GM23248 (cell line): ENCODE measurements around the gene CIAPIN1. TPM values are rescaled to one million over a fixed set of nuclear protein-coding genes. Genes with fewer than 3 reads are reported as not detected.

Experiments used
- DNase-seq: peaks from one replicate; pipeline ENCODE4 v3.0.0-alpha.2; 2015
- H2AFZ ChIP-seq: fragments of 200-600 bp; sonication (generic); 2 replicates; pipeline ENCODE4 v1.6.1; 2016; ENCODE audit warnings: antibody characterized with exemption
- H3F3A ChIP-seq: fragments of 200-600 bp; sonication (generic); 2 replicates; pipeline ENCODE4 v1.6.1; 2016; ENCODE audit warnings: mild to moderate bottlenecking, antibody characterized with exemption, mixed run types; ENCODE audit not compliant: insufficient read depth
- H3K27ac ChIP-seq: fragments of 200-600 bp; sonication (generic); 2 replicates; pipeline ENCODE4 v1.5.1; 2016; ENCODE audit warnings: mild to moderate bottlenecking
- H3K27me3 ChIP-seq: fragments of 200-600 bp; sonication (generic); replicated peaks from 2 replicates; pipeline ENCODE4 v1.6.1; 2016; ENCODE audit warnings: mild to moderate bottlenecking; ENCODE audit not compliant: insufficient read depth
- H3K36me3 ChIP-seq: fragments of 200-600 bp; sonication (generic); 2 replicates; pipeline ENCODE4 v1.6.1; 2016; ENCODE audit warnings: low read depth, mild to moderate bottlenecking
- H3K4me1 ChIP-seq: fragments of 200-600 bp; sonication (generic); 2 replicates; pipeline ENCODE4 v1.6.1; 2016; ENCODE audit warnings: mild to moderate bottlenecking; ENCODE audit not compliant: insufficient read depth
- H3K4me2 ChIP-seq: fragments of 200-600 bp; sonication (generic); one replicate; pipeline ENCODE4 v1.6.1; 2016; ENCODE audit warnings: mild to moderate bottlenecking; ENCODE audit not compliant: unreplicated experiment
- H3K4me3 ChIP-seq: fragments of 200-600 bp; sonication (generic); 2 replicates; pipeline ENCODE4 v1.5.1; 2016; ENCODE audit warnings: mild to moderate bottlenecking
- H3K79me2 ChIP-seq: fragments of 200-600 bp; sonication (generic); 2 replicates; pipeline ENCODE4 v1.6.1; 2016; ENCODE audit warnings: mild to moderate bottlenecking; ENCODE audit not compliant: insufficient read depth
- H3K9ac ChIP-seq: fragments of 200-600 bp; sonication (generic); 2 replicates; pipeline ENCODE4 v1.6.1; 2016; ENCODE audit warnings: mild to moderate bottlenecking
- H3K9me2 ChIP-seq: fragments of 200-600 bp; sonication (generic); 2 replicates; pipeline ENCODE4 v1.6.1; 2016; ENCODE audit warnings: mixed run types, mild to moderate bottlenecking, moderate library complexity; ENCODE audit not compliant: insufficient read depth
- H3K9me3 ChIP-seq: fragments of 200-600 bp; sonication (generic); one replicate; pipeline ENCODE4 v1.6.1; 2017; ENCODE audit warnings: low read depth
- H4K20me1 ChIP-seq: fragments of 200-600 bp; sonication (generic); 2 replicates; pipeline ENCODE4 v1.6.0; 2016; ENCODE audit not compliant: insufficient read depth
- EZH2 ChIP-seq: fragments of 200-600 bp; sonication (generic); IDR thresholded peaks from 2 replicates; pipeline ENCODE4 v1.6.1; 2018; ENCODE audit warnings: antibody characterized with exemption, mild to moderate bottlenecking; ENCODE audit not compliant: insufficient read depth, poor library complexity, severe bottlenecking
- EZH2phosphoT487 ChIP-seq: fragments of 200-600 bp; sonication (generic); IDR thresholded peaks from 2 replicates; pipeline ENCODE4 v1.6.1; 2018; ENCODE audit warnings: antibody characterized with exemption, moderate library complexity, mild to moderate bottlenecking, low read depth; ENCODE audit not compliant: insufficient read depth
- WGBS, 2 experiments: methylation state at CpG; one replicate each; pipeline ENCODE4 v1.1.6; 2015 to 2017; ENCODE audit warnings: low lambda C conversion rate in 2 of 2, low coverage in 1 of 2; ENCODE audit errors: missing lambda C conversion rate in 2 of 2; 5-methylcytosine and 5-hydroxymethylcytosine counted together
- in situ Hi-C: fragments of 300-500 bp; cut with MboI; formaldehyde crosslinking; loops from 2 replicates; pipeline ENCODE4 v1.15.0; 2020
- polyA plus RNA-seq: library from polyadenylated mRNA; unstranded; fragments of >200 nt; fragmentation: Nextera tagmentation; extraction: Ambion mirVana; gene quantifications from 2 replicates; pipeline ENCODE4 v1.2.1, GENCODE V29; 2016
- total RNA-seq: library from RNA; depleted of rRNA; stranded (reverse); fragments of >200 nt; shearing (Covaris generic); gene quantifications from 2 replicates; pipeline ENCODE4 v1.2.3, GENCODE V29; 2014

The CIAPIN1 gene
- total and polyA plus RNA-seq, 2 experiments from 2014 or later = 35.7 to 45.1 TPM

- Histone ChIP-seq H3K9me2 (no peaks in the 10 kb centered on the region), H2AFZ (no peak overlapping the region), H3K79me2 (no peaks in the 10 kb centered on the region), H3K27ac (no peak overlapping the region), H3K4me3 (no peak overlapping the region), H3F3A (peaks cover 9% of the 10 kb centered on the region; the same call in 1 of the 2 replicates), H4K20me1 (no peaks in the 10 kb centered on the region), H3K4me2 (no peak overlapping the region), H3K9ac (no peak overlapping the region), H3K36me3 (peaks cover 16% of the 10 kb centered on the region), H3K4me1 (peaks cover 6% of the 10 kb centered on the region; the same call in 1 of the 2 replicates), H3K9me3 (no peaks in the 10 kb centered on the region), H3K27me3 (no peaks in the 10 kb centered on the region)
- no peak for TF ChIP-seq EZH2
- no peak for TF ChIP-seq EZH2phosphoT487
- WGBS, 2 experiments = 88 to 93% methylated on average over 7 of the region's 7 CpGs
- in situ Hi-C loops = no loop called here
- no peak for DNase-seq
Observed at GRCh38 chr16:57426356-57426755, 20.8 kb downstream of the CIAPIN1 start.

DNA sequence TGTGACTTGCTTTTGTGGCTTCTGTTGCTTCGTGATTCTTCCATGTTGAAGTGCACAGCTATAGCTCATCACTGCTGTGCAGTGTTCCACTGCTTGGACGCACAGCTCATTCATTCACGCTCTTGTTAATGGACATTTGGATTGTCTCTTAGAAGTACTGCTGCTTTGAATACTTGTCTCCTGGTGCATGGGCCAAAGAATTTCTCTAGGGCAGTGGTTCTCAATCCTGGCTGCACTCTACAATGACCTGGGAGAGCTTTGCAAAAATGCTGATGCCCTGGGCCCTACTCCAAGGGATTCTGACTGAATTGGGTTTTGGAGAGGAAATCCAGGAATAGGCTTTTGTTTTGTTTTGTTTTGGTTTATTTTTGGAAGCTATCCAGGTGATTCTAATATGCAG is 22.6 kb downstream of the CIAPIN1 start:
- H3K27ac ChIP-seq = no peak overlapping the region
- TF ChIP-seq EZH2phosphoT487 (no peak), EZH2 (no peak)
- no peaks in the 10 kb centered on the region; the same call in 1 of the 2 replicates for H3K36me3 ChIP-seq
- no peak for DNase-seq
- H3F3A ChIP-seq = peaks cover 9% of the 10 kb centered on the region; the same call in 1 of the 2 replicates
- 38 to 40% methylated on average over 3 of the region's 3 CpGs for WGBS, 2 experiments
- no peaks in the 10 kb centered on the region for H3K9me3 ChIP-seq
- in situ Hi-C loops = no loop called here
- no peak overlapping the region for H3K4me3 ChIP-seq
- no peak overlapping the region for H2AFZ ChIP-seq
- no peak overlapping the region for H3K4me2 ChIP-seq
- no peaks in the 10 kb centered on the region for H3K79me2 ChIP-seq
- H3K4me1 ChIP-seq = peaks cover 6% of the 10 kb centered on the region; the same call in 1 of the 2 replicates
- H3K27me3 ChIP-seq = no peaks in the 10 kb centered on the region
- no peaks in the 10 kb centered on the region for H4K20me1 ChIP-seq
- H3K9me2 ChIP-seq = no peaks in the 10 kb centered on the region
- H3K9ac ChIP-seq = no peak overlapping the region

DNA sequence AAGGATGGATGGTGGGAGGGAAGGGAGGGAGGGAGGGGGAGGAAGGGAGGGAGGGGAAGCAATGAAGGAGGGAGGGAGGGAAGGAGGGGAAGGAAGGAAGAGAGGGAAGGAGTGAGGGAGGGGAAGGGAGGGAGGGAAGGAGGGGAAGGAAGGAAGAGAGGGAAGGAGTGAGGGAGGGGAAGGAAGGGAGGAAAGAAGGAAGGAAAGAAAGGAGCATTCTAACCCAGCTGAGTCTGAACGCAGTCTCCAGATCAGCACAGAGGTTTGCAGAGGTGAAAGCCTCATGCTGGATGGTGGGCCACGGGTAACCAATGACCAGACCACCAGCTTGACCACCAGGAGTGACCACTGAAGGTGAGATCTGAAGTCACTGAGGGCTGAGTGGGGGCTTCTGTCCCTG is 24.0 kb downstream of the CIAPIN1 start:
- no peak overlapping the region for H3K27ac ChIP-seq
- H3K36me3 ChIP-seq = no peaks in the 10 kb centered on the region
- in situ Hi-C loops = no loop called here
- peaks cover 9% of the 10 kb centered on the region; the same call in 1 of the 2 replicates for H3F3A ChIP-seq
- no peak overlapping the region for H2AFZ ChIP-seq
- H3K4me1 ChIP-seq = peaks cover 6% of the 10 kb centered on the region; the same call in 1 of the 2 replicates
- no peak overlapping the region for H3K4me3 ChIP-seq
- DNase-seq = no peak
- TF ChIP-seq EZH2 = no peak
- no peak for TF ChIP-seq EZH2phosphoT487
- WGBS, 2 experiments = 81 to 98% methylated on average over 2 of the region's 2 CpGs
- H3K27me3 ChIP-seq = no peaks in the 10 kb centered on the region
- H3K9me2 ChIP-seq = no peaks in the 10 kb centered on the region
- H3K9ac ChIP-seq = no peak overlapping the region
- H3K79me2 ChIP-seq = no peaks in the 10 kb centered on the region
- H3K9me3 ChIP-seq = no peaks in the 10 kb centered on the region
- no peaks in the 10 kb centered on the region for H4K20me1 ChIP-seq
- H3K4me2 ChIP-seq = no peak overlapping the region

DNA sequence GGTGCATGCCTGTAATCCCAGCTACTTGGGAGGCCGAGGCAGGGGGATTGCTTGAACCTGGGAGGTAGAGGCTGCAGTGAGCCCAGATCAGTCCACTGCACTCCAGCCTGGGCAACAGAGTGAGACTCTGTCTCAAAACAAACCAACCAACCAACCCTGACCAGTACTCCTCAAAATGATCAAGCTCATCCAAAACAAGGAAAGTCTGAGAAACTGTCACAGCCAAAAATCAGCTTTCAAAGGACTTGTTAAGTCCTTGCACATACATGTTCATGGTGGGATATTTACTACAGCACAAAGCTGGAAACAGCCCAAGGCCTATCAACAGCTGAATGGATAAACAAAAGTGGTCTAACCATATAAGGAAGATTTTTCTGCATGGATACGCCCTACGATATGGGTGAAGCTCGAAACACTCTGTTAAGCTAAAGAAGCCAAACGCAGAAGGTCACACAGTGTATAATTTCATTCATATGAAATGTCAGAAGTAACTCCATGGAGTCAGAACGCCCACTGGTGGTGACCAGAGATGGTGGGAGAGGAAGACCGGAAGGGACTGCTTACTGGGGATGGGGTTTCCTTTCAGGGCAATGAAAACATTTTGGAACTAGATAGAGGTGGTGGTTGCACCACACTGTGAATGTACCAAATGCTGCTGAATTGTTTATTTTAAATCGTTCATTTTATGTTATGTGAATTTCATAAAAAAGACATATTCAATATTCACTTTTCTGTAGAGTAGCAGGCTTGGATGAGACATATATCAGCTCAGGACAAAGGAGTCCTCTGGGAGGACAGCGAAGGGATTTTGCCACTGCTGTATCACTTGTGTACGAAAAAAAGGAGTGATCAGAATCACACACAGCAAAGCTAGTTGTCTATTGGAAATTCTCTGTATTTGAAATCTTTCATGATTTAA is 24.9 kb downstream of the CIAPIN1 start:
- Histone ChIP-seq H3K4me3 (no peak overlapping the region), H2AFZ (peak overlapping the region; percentile 51), H3K27me3 (no peaks in the 10 kb centered on the region), H3K27ac (no peak overlapping the region), H3K79me2 (no peaks in the 10 kb centered on the region), H4K20me1 (no peaks in the 10 kb centered on the region), H3K36me3 (no peaks in the 10 kb centered on the region), H3F3A (peaks cover 9% of the 10 kb centered on the region; the same call in 1 of the 2 replicates), H3K4me1 (peaks cover 6% of the 10 kb centered on the region; the same call in 1 of the 2 replicates), H3K9me3 (no peaks in the 10 kb centered on the region), H3K4me2 (no peak overlapping the region), H3K9me2 (no peaks in the 10 kb centered on the region), H3K9ac (no peak overlapping the region)
- 36 to 41% methylated on average over 10 of the region's 10 CpGs for WGBS, 2 experiments
- DNase-seq = peak; percentile 65
- no peak for TF ChIP-seq EZH2
- no peak for TF ChIP-seq EZH2phosphoT487
- in situ Hi-C loops = no loop called here
